Left ventricle myocardium inferior (tissue), 1 donor: ENCODE measurements around the gene DUSP12. TPM values are rescaled to one million over a fixed set of nuclear protein-coding genes. Genes with fewer than 3 reads are reported as not detected.
A peak's percentile ranks its signal among the peaks of the same experiment; 100 is the strongest.

Experiments
- DNase-seq: peaks from one replicate; pipeline ENCODE4 v3.0.0-alpha.2; 2020
- H3K27ac ChIP-seq: fragments of 200-600 bp; replicated peaks from 2 replicates; pipeline ENCODE4 v1.8.0; 2021
- H3K27me3 ChIP-seq: fragments of 200-600 bp; 2 replicates; pipeline ENCODE4 v1.8.0; 2021; ENCODE audit warnings: low read depth
- H3K36me3 ChIP-seq: fragments of 200-600 bp; 2 replicates; pipeline ENCODE4 v1.8.0; 2021
- H3K4me1 ChIP-seq: fragments of 200-600 bp; 2 replicates; pipeline ENCODE4 v1.8.0; 2021
- H3K4me3 ChIP-seq: fragments of 200-600 bp; 2 replicates; pipeline ENCODE4 v1.8.0; 2021; ENCODE audit warnings: mild to moderate bottlenecking, moderate library complexity
- H3K9me3 ChIP-seq: fragments of 200-600 bp; replicated peaks from 2 replicates; pipeline ENCODE4 v1.8.0; 2021
- CTCF ChIP-seq: fragments of 200-600 bp; IDR thresholded peaks from 2 replicates; pipeline ENCODE4 v1.8.0; 2021; ENCODE audit warnings: antibody characterized with exemption, mild to moderate bottlenecking, borderline replicate concordance
- intact Hi-C: fragments of 100-400 bp; cut with micrococcal nuclease; formaldehyde crosslinking; loops from one replicate; pipeline ENCODE4 v1.11.0; 2022
- total RNA-seq: library from RNA; stranded (reverse); fragmentation: NEBNext Ultra II Directional; extraction: Animal tissue kit (Norgen Biotek cat#: 25700); gene quantifications from one replicate; pipeline ENCODE4 v1.2.1, GENCODE V29; 2021
- donor health status: DM: no; HTN: yes; CAD: no; lungs with severe emphysema.

DUSP12 gene
- total RNA-seq, 1 donor from 2014 or later = 8.4 TPM

DNA sequence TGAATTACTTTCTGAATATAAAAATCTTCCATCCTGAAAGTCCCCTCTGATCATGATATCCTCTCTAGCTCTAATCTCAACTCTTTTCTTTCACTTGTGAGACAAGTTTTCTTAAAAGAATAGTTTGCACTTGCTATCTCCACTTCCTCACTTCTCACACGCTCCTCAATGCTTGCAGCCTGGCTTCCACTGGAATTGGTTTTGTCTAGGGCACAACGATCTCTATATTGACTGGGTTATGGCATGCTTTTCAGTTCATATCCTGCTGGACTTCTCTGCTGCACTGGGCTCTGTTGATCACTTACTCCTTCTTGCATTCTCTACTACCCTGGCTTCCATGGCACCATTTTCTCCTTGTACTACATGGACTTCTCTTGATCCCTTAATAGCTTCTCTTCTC lies 42.1 kb upstream of the DUSP12 start:
- no peak for DNase-seq
- H3K27me3 ChIP-seq = peaks cover 8% of the 10 kb centered on the region
- H3K36me3 ChIP-seq = no peaks in the 10 kb centered on the region
- no peak overlapping the region for H3K4me3 ChIP-seq
- intact Hi-C loops = no loop called here
- no peak for TF ChIP-seq CTCF
- H3K4me1 ChIP-seq = peaks cover 17% of the 10 kb centered on the region
- H3K9me3 ChIP-seq = no peaks in the 10 kb centered on the region
- H3K27ac ChIP-seq = peak overlapping the region; percentile 70

DNA sequence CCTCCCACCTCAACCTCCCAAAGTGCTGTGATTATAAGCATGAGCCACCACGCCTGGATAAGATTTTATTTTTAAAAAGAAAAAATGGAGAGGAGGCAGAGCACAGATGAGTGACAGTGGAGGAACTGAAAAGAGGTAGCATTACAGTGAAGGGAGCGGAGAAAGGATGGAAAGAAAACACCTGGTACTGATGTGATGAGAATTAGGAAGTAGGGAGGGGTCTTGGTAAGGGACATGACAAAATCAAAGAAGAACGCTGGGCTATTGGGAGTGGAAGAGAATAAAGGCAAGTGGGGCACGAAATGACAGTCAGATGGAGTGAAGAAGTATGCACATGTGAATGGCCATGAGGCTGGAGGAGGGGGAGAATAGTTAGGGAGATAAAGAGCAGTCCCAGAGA lies 40.2 kb upstream of the DUSP12 start:
- peaks cover 17% of the 10 kb centered on the region for H3K4me1 ChIP-seq
- no peaks in the 10 kb centered on the region for H3K36me3 ChIP-seq
- H3K27ac ChIP-seq = no peak overlapping the region
- H3K4me3 ChIP-seq = no peak overlapping the region
- peaks cover 21% of the 10 kb centered on the region for H3K27me3 ChIP-seq
- H3K9me3 ChIP-seq = no peaks in the 10 kb centered on the region
- DNase-seq = no peak
- TF ChIP-seq CTCF = no peak
- intact Hi-C loops = no loop called here

- no peak for DNase-seq
- Histone ChIP-seq H3K4me1 (peaks cover 17% of the 10 kb centered on the region), H3K27me3 (peaks cover 26% of the 10 kb centered on the region), H3K4me3 (no peak overlapping the region), H3K36me3 (no peaks in the 10 kb centered on the region), H3K9me3 (no peaks in the 10 kb centered on the region), H3K27ac (no peak overlapping the region)
- intact Hi-C loops = no loop called here
- TF ChIP-seq CTCF = no peak
These were observed 39.0 kb upstream of the DUSP12 start for GRCh38 chr1:161710560-161710959.

- TF ChIP-seq CTCF = no peak
These were observed 30.8 kb upstream of the DUSP12 start for GRCh38 chr1:161718559-161719324.

GRCh38 chr1:161719325-161719611 lies 30.3 kb upstream of the DUSP12 start:
- Histone ChIP-seq H3K27me3 (peaks cover 50% of the 10 kb centered on the region), H3K9me3 (no peaks in the 10 kb centered on the region), H3K27ac (no peak overlapping the region), H3K4me1 (no peaks in the 10 kb centered on the region), H3K36me3 (no peaks in the 10 kb centered on the region), H3K4me3 (no peak overlapping the region)
- intact Hi-C loops = no loop called here
- no peak for TF ChIP-seq CTCF
- no peak for DNase-seq

More at GRCh38 chr1:161718559-161719324, 30.8 kb upstream of the DUSP12 start:
- peaks cover 55% of the 10 kb centered on the region for H3K27me3 ChIP-seq
- intact Hi-C loops = no loop called here
- no peaks in the 10 kb centered on the region for H3K4me1 ChIP-seq
- no peak overlapping the region for H3K27ac ChIP-seq
- DNase-seq = no peak
- H3K9me3 ChIP-seq = no peaks in the 10 kb centered on the region
- H3K36me3 ChIP-seq = no peaks in the 10 kb centered on the region
- H3K4me3 ChIP-seq = no peak overlapping the region
